ENCODE measurements around the gene GNB1L. TPM values are rescaled to one million over a fixed set of nuclear protein-coding genes. Genes with fewer than 3 reads are reported as not detected.

GNB1L gene
- total RNA-seq, 1 donor: 5.2 TPM

DNA sequence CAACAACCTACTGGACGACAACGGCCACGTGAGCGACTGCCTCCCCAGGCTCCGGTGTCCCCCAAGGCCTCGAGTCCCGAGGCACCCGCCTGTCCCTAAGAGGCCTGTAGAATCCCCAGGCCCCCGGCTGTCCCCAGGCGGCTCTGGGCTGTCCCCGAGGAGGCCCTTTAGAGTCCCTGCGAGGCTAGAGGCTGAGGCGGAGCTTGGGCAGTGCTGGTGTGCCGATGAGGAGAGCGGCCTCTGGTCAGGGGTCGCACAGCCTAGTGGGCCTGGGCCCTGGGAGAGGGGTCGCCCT is 90.4 kb downstream of the GNB1L start:
- no peak for TF ChIP-seq CTCF (IDR thresholded peaks at IDR 0.05; ENCODE audit: insufficient read depth, low read depth, low read length)
- no peak for DNase-seq (ENCODE audit: low read depth)
- H3K4me3 ChIP-seq (ENCODE audit: low read depth, low read length): no peak overlapping the region

- TF ChIP-seq CTCF (IDR thresholded peaks at IDR 0.05; ENCODE audit: insufficient read depth, low read depth, low read length): no peak
- no peak overlapping the region for H3K4me3 ChIP-seq (ENCODE audit: low read depth, low read length)
- DNase-seq (ENCODE audit: low read depth): no peak
Observed at GRCh38 chr22:19763458-19764298, 91.0 kb downstream of the GNB1L start.

DNA sequence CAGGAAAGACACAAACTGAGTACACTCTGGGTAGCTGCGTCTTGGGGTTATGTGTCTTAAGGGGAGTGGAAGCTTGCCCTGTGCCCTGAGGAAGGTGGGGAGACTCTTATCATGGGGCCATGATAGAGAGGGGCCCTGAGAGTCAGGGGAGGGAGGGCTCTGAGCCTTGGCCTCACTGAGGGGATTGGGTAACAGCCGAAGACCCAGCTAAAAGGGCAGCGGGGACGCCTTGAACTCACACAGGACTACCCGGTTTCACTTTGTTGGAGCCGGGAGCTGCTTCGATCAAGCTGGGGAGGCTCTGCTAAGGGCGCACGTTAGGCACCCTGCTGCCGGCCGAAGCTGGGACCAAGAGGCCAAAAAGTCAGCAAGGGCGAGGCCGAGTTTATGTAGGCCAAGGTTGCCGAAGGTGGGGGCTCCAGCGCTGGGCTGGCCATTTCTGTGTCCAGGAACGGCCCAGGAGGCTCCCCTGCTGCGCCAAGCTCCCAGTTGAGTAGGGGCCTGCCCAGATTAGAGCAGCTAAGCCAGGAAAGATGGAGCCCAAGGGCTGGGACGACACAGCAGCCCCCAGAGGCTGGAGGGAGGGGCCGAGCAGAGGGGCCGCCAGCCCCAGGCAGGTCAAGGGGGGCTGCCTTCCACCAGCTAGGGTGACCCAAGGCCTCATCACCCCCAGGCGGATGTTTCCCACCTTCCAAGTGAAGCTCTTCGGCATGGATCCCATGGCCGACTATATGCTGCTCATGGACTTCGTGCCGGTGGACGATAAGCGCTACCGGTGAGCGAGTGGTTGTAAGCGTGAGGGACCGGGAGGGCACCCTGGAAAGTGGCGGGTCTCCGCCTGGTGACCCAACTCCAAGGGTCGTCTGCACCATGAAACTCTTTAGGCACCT is 91.9 kb downstream of the GNB1L start:
- no peak for DNase-seq (ENCODE audit: low read depth)
- no peak for TF ChIP-seq CTCF (IDR thresholded peaks at IDR 0.05; ENCODE audit: insufficient read depth, low read depth, low read length)
- no peak overlapping the region for H3K4me3 ChIP-seq (ENCODE audit: low read depth, low read length)

- TF ChIP-seq CTCF (IDR thresholded peaks at IDR 0.05; ENCODE audit: insufficient read depth, low read depth, low read length): no peak
- no peak overlapping the region for H3K4me3 ChIP-seq (ENCODE audit: low read depth, low read length)
- DNase-seq (ENCODE audit: low read depth): no peak
Observed at GRCh38 chr22:19761725-19762567, 92.7 kb downstream of the GNB1L start.

DNA sequence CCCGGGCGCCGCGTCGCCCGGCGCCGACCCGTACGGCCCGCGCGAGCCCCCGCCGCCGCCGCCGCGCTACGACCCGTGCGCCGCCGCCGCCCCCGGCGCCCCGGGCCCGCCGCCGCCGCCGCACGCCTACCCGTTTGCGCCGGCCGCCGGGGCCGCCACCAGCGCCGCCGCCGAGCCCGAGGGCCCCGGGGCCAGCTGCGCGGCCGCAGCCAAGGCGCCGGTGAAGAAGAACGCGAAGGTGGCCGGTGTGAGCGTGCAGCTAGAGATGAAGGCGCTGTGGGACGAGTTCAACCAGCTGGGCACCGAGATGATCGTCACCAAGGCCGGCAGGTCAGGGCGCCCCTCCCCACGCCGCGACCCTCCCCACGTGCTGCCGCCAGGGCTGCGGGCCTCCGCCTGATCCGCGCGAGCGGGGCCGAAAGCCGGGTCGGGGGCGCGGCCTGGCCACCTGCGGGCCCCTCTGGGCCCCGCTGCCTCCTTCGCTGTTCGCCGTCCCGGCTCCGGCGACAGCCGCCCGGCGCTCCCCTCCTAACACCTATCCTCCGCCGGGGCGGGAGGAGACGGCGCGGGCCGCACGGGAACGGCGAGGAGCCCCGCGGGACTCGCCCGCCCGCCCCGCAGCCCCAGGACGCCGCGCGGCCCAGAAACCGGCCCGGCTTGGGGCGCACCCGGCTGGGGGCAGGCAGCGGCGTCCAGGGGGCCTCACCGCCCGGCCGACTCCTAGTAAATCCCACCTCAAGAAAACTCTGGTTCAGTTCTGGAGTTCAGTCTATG is 93.5 kb downstream of the GNB1L start:
- no peak for DNase-seq (ENCODE audit: low read depth)
- TF ChIP-seq CTCF (IDR thresholded peaks at IDR 0.05; ENCODE audit: insufficient read depth, low read depth, low read length): no peak
- H3K4me3 ChIP-seq (ENCODE audit: low read depth, low read length): no peak overlapping the region

Measured in fibroblast of villous mesenchyme (primary cell).